HEK293 (cell line): ENCODE measurements around the gene TMEM143.

Source experiments
- BCL11B ChIP-seq: fragments of 450-650 bp; formaldehyde crosslinking; IDR thresholded peaks from 2 replicates; pipeline ENCODE4 v1.5.1; 2016; ENCODE audit warnings: low read depth, missing biosample characterization, missing genetic modification characterization
- HOXD13 ChIP-seq: sonication (generic); formaldehyde crosslinking; IDR thresholded peaks from 2 replicates; pipeline ENCODE4 v1.8.0; 2022; ENCODE audit warnings: missing genetic modification reagents, borderline replicate concordance
- KLF16 ChIP-seq: fragments of 450-650 bp; formaldehyde crosslinking; IDR thresholded peaks from 2 replicates; pipeline ENCODE4 v1.5.1; 2017; ENCODE audit warnings: missing biosample characterization, missing genetic modification characterization
- PRDM1 ChIP-seq: fragments of 450-650 bp; formaldehyde crosslinking; IDR thresholded peaks from 2 replicates; pipeline ENCODE4; 2016; ENCODE audit warnings: missing biosample characterization, missing genetic modification characterization
- PRDM10 ChIP-seq: fragments of 450-650 bp; formaldehyde crosslinking; IDR thresholded peaks from 2 replicates; pipeline ENCODE4 v1.5.1; 2016; ENCODE audit warnings: missing biosample characterization, missing genetic modification characterization
- SP2 ChIP-seq: fragments of 450-650 bp; formaldehyde crosslinking; IDR thresholded peaks from 2 replicates; pipeline ENCODE4 v1.5.1; 2016; ENCODE audit warnings: missing biosample characterization, missing genetic modification characterization
- TSHZ1 ChIP-seq: fragments of 450-650 bp; formaldehyde crosslinking; IDR thresholded peaks from 2 replicates; pipeline ENCODE4 v1.5.1; 2016; ENCODE audit warnings: missing biosample characterization, missing genetic modification characterization, borderline replicate concordance
- WT1 ChIP-seq: fragments of 450-650 bp; formaldehyde crosslinking; IDR thresholded peaks from 2 replicates; pipeline ENCODE4 v1.5.1; 2016; ENCODE audit warnings: missing biosample characterization, missing genetic modification characterization
- ZBTB8A ChIP-seq: fragments of 450-650 bp; formaldehyde crosslinking; IDR thresholded peaks from 2 replicates; pipeline ENCODE4 v1.5.1; 2016; ENCODE audit warnings: missing biosample characterization, missing genetic modification characterization
- ZIC2 ChIP-seq: fragments of 450-650 bp; formaldehyde crosslinking; IDR thresholded peaks from 2 replicates; pipeline ENCODE4 v1.5.1; 2016; ENCODE audit warnings: missing biosample characterization, missing genetic modification characterization
- ZNF132 ChIP-seq: fragments of 450-650 bp; formaldehyde crosslinking; IDR thresholded peaks from 2 replicates; pipeline ENCODE4 v1.5.1; 2017; ENCODE audit warnings: missing biosample characterization, missing genetic modification characterization, borderline replicate concordance
- ZNF19 ChIP-seq: fragments of 450-650 bp; formaldehyde crosslinking; IDR thresholded peaks from 2 replicates; pipeline ENCODE4; 2016; ENCODE audit warnings: missing biosample characterization, missing genetic modification characterization, low read depth
- ZNF214 ChIP-seq: fragments of 450-650 bp; formaldehyde crosslinking; IDR thresholded peaks from 2 replicates; pipeline ENCODE4 v1.5.1; 2017; ENCODE audit warnings: missing biosample characterization, mild to moderate bottlenecking, missing genetic modification characterization, borderline replicate concordance
- ZNF280C ChIP-seq: fragments of 450-650 bp; formaldehyde crosslinking; IDR thresholded peaks from 2 replicates; pipeline ENCODE4 v1.5.1; 2016; ENCODE audit warnings: missing biosample characterization, missing genetic modification characterization
- ZNF394 ChIP-seq: fragments of 450-650 bp; formaldehyde crosslinking; IDR thresholded peaks from 2 replicates; pipeline ENCODE4 v1.5.1; 2016; ENCODE audit warnings: missing biosample characterization, missing genetic modification characterization, mild to moderate bottlenecking, moderate library complexity, borderline replicate concordance
- ZNF558 ChIP-seq: fragments of 450-650 bp; formaldehyde crosslinking; IDR thresholded peaks from 2 replicates; pipeline ENCODE4 v1.5.1; 2016; ENCODE audit warnings: missing biosample characterization, missing genetic modification characterization
- ZNF610 ChIP-seq: fragments of 450-650 bp; formaldehyde crosslinking; IDR thresholded peaks from 2 replicates; pipeline ENCODE4 v1.5.1; 2016; ENCODE audit warnings: missing biosample characterization, missing genetic modification characterization, borderline replicate concordance
- ZNF645 ChIP-seq: fragments of 450-650 bp; formaldehyde crosslinking; IDR thresholded peaks from 2 replicates; pipeline ENCODE4; 2016; ENCODE audit warnings: missing biosample characterization, missing genetic modification characterization
- ZNF692 ChIP-seq: fragments of 450-650 bp; formaldehyde crosslinking; IDR thresholded peaks from 2 replicates; pipeline ENCODE4 v1.5.1; 2016; ENCODE audit warnings: missing biosample characterization, missing genetic modification characterization
- ZNF701 ChIP-seq: fragments of 450-650 bp; formaldehyde crosslinking; IDR thresholded peaks from 2 replicates; pipeline ENCODE4 v1.5.1; 2016; ENCODE audit warnings: missing biosample characterization, missing genetic modification characterization
- ZNF776 ChIP-seq: fragments of 450-650 bp; formaldehyde crosslinking; IDR thresholded peaks from 2 replicates; pipeline ENCODE4 v1.5.0; 2017; ENCODE audit warnings: missing biosample characterization, missing genetic modification characterization, borderline replicate concordance
- ZSCAN30 ChIP-seq: fragments of 450-650 bp; IDR thresholded peaks from 2 replicates; pipeline ENCODE4 v1.5.1; 2018; ENCODE audit warnings: missing biosample characterization, mild to moderate bottlenecking, missing genetic modification characterization, moderate library complexity
- ZXDB ChIP-seq: fragments of 450-650 bp; formaldehyde crosslinking; IDR thresholded peaks from 2 replicates; pipeline ENCODE4 v1.5.1; 2016; ENCODE audit warnings: missing biosample characterization, missing genetic modification characterization

Gene TMEM143

GRCh38 chr19:48363810-48364597 lies at the start of gene TMEM143, which contains the start of gene SYNGR4 (continued):
- TF ChIP-seq ZNF214 (tag by site-specific recombination) (no peak), ZSCAN30 (no peak), ZNF701 (tag by site-specific recombination) (no peak), HOXD13 (CRISPR knock-in tag) (no peak), WT1 (tag by site-specific recombination) (peak; percentile 25; the same call in 1 of the 2 replicates), ZNF610 (tag by site-specific recombination) (no peak), PRDM1 (tag by site-specific recombination) (no peak), ZIC2 (tag by site-specific recombination) (peak; percentile 75), ZNF132 (tag by site-specific recombination) (no peak), KLF16 (tag by site-specific recombination) (peak; percentile 81), ZNF692 (tag by site-specific recombination) (peak; percentile 82), ZNF19 (tag by site-specific recombination) (no peak), ZNF776 (tag by site-specific recombination) (no peak), ZNF280C (tag by site-specific recombination) (no peak), ZXDB (peak; percentile 59; the same call in 1 of the 2 replicates), SP2 (tag by site-specific recombination) (peak; percentile 98), BCL11B (tag by site-specific recombination) (no peak), ZBTB8A (tag by site-specific recombination) (peak; percentile 40), PRDM10 (tag by site-specific recombination) (peak; percentile 92), ZNF558 (tag by site-specific recombination) (no peak), ZNF645 (no peak), TSHZ1 (no peak), ZNF394 (tag by site-specific recombination) (no peak)
- TF ChIP-seq, all 188 proteins: peak for 40
